Adrenal gland (tissue), 5 donors: Measurements from ENCODE around the gene CIC.
A peak's percentile ranks its signal among the peaks of the same experiment; 100 is the strongest.

Source experiments
- POLR2A ChIP-seq, 2 donors: fragments of 450-650 bp; IDR thresholded peaks; one replicate each; pipeline ENCODE4 v1.6.1; 2017; ENCODE audit warnings: antibody characterized with exemption in 2 of 2, mild to moderate bottlenecking in 2 of 2, moderate library complexity in 1 of 2
- TF ChIP-seq, protein P1 (sequence below), 6 experiments: fragments of 450-650 bp in 4 of 6; fragments of 200-600 bp in 2 of 6; sonication (generic) in 1 of 6; IDR thresholded peaks; 1 replicate in 5 of 6; 2 replicates in 1 of 6; pipeline versions ENCODE4 v1.5.1 to v1.8.0; 2016 to 2021; ENCODE audit warnings: antibody characterized with exemption in 6 of 6, mild to moderate bottlenecking in 2 of 6, moderate library complexity in 1 of 6
- donor health status: DM: no; HTN: no; CAD: no.

DNA sequence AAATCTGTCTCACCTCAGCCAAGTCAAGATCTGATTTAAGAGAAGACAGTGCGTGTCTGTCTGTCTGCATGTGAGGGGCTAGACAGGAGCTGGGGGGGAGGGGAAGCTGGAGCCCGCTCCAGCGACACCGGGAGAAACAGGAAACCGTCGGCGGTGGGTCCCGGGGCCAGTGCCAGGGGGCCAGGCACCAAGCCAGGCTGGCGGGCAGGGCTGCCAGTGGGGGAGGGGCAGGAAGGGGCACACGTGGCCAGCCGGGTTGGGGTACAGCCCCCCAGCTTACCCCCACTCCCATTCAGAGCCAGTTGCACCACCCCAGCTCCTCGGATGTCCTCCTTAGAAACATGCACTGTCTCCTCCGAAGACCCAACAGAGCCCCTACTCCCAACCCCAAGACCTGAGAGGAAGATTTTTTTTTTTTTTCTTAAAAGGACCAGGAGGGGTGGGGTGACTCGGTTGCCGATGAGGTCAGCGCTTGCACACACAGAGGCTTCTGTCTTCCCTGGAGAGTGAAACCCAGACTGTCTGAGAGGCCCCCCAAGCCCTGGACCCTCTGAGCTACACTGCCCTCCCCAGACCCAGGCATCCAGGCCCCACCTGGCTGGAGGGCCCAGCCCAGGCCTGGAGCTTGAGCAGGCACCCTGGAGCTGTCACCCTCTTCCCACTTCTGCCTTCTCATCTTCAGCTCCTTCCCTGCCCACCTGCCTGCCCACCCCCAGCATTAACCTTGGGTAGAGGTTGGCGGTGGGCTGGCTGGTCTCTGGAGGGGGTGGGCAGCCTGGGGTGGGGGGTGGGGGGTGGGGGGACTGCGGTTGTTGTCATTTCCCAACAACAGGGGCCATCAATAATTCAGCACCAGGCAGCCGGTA is 18.2 kb upstream of the CIC start:
- TF ChIP-seq, protein P1, sequence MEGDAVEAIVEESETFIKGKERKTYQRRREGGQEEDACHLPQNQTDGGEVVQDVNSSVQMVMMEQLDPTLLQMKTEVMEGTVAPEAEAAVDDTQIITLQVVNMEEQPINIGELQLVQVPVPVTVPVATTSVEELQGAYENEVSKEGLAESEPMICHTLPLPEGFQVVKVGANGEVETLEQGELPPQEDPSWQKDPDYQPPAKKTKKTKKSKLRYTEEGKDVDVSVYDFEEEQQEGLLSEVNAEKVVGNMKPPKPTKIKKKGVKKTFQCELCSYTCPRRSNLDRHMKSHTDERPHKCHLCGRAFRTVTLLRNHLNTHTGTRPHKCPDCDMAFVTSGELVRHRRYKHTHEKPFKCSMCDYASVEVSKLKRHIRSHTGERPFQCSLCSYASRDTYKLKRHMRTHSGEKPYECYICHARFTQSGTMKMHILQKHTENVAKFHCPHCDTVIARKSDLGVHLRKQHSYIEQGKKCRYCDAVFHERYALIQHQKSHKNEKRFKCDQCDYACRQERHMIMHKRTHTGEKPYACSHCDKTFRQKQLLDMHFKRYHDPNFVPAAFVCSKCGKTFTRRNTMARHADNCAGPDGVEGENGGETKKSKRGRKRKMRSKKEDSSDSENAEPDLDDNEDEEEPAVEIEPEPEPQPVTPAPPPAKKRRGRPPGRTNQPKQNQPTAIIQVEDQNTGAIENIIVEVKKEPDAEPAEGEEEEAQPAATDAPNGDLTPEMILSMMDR (IDR thresholded peaks at IDR 0.05) = no peak
- peak in 1 of 2 donors; percentile 23 for TF ChIP-seq POLR2A (IDR thresholded peaks at IDR 0.05)
